Suppressor macrophage treated with lipopolysaccharide for 4 hours (primary cell): ENCODE measurements around the gene BCAP31.
"Not testable (repeated sequence)": the region's sequence is repeated elsewhere in the genome, so short reads cannot be mapped to it uniquely, and the experiment has no call there.

ENCODE experiments used
- DNase-seq: peaks from one replicate; pipeline ENCODE4 v3.0.0-alpha.2; 2020

The BCAP31 gene

DNA sequence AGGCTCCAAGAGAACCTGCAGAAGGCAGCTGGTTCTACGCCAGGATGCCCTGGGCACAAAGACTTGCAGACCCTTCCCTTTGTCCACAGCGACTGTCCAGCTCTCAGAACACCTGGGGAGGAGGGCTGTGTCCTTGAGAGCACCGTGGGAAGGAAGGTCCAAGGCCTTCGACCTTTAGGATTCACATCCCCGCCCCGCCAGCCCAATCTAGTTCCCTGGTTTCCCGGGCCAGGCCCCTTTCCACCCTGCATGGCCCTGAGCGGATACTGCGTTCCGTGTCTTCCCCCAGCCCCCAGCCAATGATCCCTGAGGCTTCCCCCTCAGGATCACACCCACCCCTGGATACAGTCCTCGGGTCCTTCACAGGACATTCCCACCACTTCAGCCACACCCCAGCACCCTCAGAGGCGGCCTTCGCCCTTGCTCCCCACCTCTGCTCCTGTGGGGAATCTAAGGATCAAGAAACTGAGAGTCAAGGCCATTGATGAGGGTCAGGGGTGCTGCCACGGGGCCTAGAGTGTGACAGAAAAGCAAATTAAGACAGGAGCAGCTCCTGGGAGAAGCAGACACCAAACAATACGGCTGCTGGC is 9.6 kb upstream of the BCAP31 start:
- no peak for DNase-seq

GRCh38 chrX:153732401-153732800 is 8.2 kb upstream of the BCAP31 start:
- DNase-seq: peak; percentile 84

DNA sequence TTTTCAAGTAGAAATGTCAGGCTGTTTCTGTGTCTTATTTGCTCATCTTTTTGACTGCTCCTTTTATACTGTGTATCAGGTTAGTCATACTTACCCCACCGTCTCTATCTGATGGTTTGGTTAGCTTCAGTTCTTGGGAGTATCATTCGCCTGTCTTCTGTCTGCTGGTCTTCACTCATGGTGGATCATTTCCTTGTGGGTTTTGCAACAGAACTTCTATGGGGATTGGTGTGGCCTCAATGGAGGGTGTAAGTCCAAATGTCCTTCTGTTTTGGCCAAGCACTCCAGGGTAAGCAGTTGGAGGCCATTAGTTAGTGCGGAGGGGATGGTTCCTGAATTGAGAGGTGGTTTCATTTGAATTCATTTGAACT is 7.6 kb upstream of the BCAP31 start:
- no peak for DNase-seq

DNA sequence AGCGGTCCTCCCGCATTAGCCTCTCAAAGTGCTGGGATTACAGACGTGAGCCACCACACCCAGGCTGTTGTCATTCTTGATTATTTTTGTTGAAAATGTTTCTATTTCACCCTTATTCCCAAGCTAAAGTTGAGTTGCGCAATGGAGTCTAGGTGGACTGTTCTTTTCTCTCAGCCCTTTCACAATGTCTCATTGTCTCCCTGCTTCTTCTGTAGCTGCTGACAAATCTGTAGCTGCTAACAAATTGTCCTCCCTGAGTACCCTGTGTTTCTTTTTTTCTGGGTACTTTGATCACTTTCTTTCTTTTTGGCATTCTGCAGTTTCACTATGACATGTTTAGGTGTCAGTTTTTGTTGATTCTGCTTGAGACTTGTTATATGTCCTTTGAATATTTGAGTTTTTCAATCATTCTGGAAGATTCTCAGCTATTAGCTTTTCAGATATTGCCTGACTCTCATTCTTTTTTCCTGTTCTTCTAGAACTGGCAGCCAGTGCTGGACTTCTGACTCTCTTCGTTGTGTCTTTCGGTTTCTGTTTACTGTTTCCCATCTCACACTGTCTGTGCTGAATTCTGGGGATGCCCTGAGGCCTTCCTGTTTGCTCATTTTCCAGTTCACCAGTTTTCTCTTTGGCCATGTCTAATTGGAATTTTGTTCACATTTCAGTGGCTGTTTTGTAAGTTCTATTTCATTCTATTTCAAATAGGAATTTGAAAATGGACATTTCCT is 7.1 kb upstream of the BCAP31 start:
- peak; percentile 66 for DNase-seq

DNA sequence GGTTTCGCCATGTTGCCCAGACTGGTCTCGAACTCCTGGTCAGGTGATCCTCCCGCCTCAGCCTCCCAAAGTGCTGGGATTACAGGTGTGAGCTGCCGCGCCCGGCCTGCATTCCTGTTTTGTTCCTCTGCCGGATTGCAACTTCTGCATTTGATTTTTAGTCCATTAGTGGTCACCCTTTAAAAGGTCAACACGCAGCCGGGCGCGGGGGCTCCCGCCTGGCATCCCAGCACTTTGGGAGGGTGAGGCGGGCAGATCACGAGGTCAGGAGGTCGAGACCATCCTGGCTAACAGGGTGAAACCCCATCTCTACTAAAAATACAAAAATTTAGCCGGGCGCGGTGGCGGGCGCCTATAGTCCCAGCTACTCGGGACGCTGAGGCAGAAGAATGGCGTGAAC is 5.9 kb upstream of the BCAP31 start:
- DNase-seq: not testable (repeated sequence)

DNA sequence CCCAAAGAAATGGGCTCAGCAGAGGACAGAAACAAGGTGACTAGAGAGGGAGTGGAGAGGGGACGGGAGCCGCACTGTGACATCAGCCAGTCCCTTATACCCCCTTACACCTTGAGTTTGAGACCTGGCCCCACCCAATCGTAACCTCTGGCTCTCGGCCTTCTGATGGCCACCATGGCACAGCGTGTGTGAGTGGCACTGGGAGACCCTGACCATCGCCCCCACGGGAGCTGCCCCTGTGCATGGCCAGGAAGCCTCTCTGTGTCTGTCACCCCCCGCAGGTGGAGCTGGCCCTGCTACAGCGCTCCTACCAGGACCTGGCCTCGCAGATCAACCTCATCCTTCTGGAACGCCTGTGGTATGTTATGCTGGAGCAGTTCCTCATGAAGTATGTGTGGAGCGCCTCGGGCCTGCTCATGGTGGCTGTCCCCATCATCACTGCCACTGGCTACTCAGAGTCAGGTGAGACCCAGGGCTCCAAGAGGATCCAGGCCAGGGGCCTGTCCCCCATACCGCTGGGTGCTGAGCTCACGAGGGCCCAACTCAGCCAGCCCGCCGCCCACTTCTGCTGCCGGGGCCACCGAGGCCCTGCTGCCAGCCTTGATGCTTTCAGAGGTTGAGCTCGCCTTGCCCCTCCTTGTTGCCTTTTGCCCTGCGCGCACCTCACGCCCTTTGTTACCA is 4.9 kb upstream of the BCAP31 start:
- DNase-seq: no peak

- no peak for DNase-seq
Observed at GRCh38 chrX:153728095-153728494, 3.9 kb upstream of the BCAP31 start.

DNA sequence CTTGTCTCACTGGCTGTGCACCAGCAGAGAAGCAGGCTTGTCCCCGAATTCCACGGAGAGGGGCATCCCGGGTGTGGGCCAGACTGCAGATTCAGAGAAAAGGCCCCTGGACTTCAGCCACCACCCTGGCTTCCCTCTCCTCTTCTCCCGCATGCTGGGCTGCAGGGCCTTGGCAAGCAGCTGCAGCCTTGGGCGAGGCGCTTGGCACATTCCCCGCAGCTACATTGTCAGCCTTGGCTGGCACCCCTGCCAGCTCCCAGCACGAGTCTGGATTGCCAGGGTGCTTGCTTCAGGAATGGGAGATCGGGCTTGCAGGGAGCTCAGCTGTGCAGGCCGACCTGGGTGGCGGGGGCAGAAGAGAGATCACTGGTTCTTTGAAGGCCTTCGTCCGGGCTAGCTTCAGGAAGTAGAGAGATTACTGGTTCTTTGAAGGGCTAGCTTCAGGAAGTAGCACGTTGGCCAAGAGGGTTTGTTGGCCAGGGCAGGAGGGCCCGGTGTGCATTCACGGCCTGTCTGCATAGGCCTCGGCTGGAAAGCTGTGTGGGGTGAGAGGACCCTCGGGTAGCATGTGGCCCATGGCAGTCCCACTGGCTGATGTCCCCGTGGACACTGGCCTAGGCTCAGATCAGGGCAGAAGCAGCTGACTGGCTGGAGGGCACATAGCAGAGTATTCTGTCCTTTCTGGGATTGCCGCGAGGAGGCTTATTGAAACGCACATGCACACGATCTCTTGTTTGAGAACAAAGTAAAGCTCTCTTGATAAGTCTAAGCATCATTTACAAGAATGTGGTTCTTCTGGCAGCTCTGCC is 3.1 kb upstream of the BCAP31 start:
- peak; percentile 12 for DNase-seq

DNA sequence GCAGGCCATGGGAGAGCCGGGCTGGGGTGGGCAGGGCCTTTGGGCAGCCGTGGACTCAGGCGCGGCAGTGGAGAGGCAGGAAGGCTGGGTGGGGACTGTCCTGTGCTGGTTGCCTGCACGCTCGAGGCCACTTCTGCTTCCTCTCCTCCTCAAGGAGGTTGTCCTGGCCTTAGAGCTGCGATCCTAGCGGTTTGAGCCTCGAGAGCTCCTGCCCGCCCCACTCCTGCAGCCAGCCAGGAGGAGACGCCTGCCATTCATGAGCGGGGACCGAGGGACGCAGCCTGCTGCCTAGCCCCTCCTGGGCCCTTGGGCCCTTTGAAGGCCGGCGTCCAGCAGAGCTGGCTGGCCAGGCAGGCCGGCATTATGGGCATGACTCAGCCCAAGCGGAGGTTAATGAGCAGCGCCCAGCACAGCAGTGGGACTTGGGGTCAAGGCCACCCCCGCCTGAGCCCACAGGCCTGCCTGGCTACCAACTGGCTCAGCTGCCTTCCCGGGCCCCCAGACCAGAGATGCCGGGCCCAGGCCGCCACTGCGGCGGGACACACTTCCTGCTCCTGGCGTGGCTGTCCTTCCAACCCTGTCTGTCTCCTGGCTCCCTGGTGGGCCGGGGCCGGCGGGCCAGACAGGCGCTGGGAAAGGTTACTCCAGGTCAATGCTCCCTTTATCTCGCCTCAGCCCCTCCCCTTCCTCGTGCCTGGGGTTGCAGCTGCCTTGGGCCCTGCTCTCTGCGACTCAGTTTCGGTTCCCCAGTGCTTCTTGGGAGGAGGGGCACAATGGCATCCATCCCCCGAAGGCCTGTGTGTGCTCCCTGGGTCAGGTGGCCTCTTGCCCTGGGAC is 2.3 kb upstream of the BCAP31 start:
- DNase-seq: peak; percentile 87

- DNase-seq: no peak
Observed at GRCh38 chrX:153725832-153726285, 1.7 kb upstream of the BCAP31 start.

- DNase-seq: no peak
Observed at GRCh38 chrX:153725039-153725831, 1.0 kb upstream of the BCAP31 start.

GRCh38 chrX:153723351-153724251 is 586 bp downstream of the BCAP31 start:
- peak; percentile 24 for DNase-seq

DNA sequence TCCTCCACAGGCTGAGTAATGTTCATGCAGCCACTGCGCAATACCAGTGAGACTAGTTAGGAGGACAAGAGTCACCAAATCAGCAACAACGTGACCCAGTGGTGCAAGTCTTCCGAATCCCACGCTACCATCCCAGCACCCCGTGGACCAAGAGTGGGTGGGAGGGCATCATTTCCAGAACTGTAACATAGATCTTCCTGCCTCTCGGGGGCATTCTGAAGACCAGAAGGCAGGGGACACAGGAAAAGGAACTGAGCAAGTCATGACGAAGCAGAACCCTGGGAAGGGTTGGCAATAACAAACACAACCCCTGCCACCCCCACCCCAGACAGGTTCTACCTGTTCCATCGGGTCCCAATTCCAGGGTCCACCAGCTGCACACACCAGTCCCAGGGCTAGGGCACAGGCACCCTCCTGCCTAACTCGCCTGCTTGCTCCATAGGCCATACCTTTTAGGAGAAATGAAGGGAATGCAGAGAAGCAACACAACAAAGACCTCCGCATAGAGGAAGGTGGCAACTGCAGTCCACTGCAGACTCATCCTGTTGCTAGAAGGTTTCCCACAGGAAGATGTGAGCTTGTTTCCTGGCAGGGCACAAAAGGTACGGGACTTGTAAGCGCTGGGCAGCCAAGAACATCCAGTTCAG is 1.4 kb downstream of the BCAP31 start:
- DNase-seq: peak; percentile 89

DNA sequence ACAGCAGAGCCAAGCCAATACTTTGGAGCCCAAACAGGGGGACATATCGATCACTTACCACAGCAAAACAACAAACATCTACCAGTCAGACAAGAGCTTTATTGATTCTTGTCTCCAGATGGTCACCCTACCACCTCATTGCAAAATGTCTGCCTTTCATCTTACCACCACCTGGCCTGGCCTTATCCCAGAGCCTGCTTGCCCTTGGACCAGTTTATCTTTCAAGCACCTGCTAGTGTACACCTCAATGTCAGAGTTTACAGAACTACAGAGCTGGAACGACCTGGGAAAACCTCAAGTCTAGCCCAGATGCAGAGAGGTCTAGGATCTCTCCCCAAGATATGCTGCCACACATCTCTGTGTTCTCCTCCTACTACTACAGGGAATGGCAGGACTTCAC is 4.5 kb downstream of the BCAP31 start:
- no peak for DNase-seq

- DNase-seq: no peak
Observed at GRCh38 chrX:153719238-153719637, 4.9 kb downstream of the BCAP31 start.

DNA sequence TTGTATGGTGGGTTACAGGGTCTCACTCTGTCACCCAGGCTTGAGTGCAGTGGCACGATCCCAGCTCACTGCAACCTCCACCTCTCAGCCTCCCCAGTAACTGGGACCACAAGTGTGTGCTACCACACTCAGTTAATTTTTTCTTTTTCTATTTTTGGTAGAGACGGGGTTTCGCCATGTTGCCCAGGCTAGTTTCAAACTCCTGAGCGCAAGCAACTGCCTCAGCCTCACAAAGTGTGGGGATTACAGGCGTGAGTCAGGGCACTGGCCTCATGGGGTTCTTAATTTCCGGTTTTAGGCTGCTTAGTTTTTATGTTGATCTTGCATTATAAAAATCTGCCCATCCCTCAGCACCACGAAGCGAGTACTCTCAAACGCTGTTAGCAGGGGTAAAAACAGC is 6.7 kb downstream of the BCAP31 start:
- DNase-seq: no peak

- DNase-seq: peak; percentile 18
Observed at GRCh38 chrX:153714256-153714655, 9.9 kb downstream of the BCAP31 start.

GRCh38 chrX:153709726-153710674 is 14.2 kb downstream of the BCAP31 start:
- no peak for DNase-seq

GRCh38 chrX:153708415-153708814 is 15.8 kb downstream of the BCAP31 start:
- peak; percentile 66 for DNase-seq
